Hair follicle dermal papilla cell (primary cell): ENCODE results near the gene EIF2B1. TPM values are rescaled to one million over a fixed set of nuclear protein-coding genes. Genes with fewer than 3 reads are reported as not detected.

Experiments
- small RNA-seq: library from RNA; depleted of rRNA; stranded (forward); fragments of <200 nt; gene quantifications from one replicate; pipeline ENCODE3, GENCODE V24; 2012
- total RNA-seq: library from RNA; depleted of rRNA; stranded (reverse); fragments of >200 nt; gene quantifications from 2 replicates; pipeline ENCODE4 v1.2.3, GENCODE V29; 2012

Gene EIF2B1
- 31.8 and 40.7 TPM in 2 replicates for total RNA-seq

GRCh38 chr12:123633379-123634141 lies at the start of gene EIF2B1, which contains the start of gene GTF2H3:
EIF2B1 (minus strand) TSS chr12:123633686; CDS start chr12:123633557, 129 bp downstream.
GTF2H3 (plus strand) TSS chr12:123633829; CDS start chr12:123633860, 31 bp downstream.

DNA sequence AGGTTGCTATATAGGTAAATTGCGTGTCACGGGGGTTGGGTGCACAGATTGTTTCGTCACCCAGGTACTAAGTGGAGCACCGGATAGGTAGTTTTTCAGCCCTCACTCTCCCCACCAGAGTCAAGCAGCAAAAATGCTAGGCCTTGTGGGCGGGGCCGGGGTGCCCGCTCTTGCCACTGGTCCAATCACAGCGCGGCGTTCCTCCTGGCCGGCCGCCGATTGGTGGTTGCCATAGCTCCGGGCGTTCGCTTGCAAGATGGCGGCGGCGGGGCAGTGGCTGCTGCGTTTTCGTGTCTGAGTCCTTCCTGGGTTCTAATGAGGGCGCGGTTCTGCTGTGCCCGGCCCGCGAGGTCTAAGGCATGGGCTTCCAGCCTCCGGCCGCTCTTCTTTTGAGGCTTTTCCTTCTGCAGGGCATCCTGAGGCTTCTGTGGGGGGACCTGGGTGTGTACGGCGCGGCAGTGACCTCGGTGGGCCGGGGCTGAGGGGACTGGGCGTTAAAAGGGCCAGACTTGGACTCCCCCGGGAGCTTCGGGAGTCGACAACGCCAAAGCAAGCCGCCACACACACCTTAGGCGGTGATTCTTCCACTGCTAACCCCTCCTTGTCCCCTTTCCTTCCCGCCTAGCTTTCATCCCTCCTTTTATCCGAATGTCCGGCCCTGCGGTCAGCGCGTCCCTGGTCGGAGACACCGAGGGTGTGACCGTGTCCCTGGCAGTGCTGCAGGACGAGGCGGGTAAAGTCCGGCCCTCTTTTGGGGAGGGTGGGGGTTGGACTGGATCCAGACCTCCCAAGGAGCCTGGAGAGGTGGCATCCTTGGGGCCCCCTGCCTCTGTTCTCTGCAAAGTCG lies 37.6 kb upstream of the EIF2B1 start, which contains the start of gene TCTN2:
Gene TCTN2, plus strand, starts transcription at position 232 of the 847 bp plus-strand sequence. Its CDS starts 128 bp downstream, at position 360.

DNA sequence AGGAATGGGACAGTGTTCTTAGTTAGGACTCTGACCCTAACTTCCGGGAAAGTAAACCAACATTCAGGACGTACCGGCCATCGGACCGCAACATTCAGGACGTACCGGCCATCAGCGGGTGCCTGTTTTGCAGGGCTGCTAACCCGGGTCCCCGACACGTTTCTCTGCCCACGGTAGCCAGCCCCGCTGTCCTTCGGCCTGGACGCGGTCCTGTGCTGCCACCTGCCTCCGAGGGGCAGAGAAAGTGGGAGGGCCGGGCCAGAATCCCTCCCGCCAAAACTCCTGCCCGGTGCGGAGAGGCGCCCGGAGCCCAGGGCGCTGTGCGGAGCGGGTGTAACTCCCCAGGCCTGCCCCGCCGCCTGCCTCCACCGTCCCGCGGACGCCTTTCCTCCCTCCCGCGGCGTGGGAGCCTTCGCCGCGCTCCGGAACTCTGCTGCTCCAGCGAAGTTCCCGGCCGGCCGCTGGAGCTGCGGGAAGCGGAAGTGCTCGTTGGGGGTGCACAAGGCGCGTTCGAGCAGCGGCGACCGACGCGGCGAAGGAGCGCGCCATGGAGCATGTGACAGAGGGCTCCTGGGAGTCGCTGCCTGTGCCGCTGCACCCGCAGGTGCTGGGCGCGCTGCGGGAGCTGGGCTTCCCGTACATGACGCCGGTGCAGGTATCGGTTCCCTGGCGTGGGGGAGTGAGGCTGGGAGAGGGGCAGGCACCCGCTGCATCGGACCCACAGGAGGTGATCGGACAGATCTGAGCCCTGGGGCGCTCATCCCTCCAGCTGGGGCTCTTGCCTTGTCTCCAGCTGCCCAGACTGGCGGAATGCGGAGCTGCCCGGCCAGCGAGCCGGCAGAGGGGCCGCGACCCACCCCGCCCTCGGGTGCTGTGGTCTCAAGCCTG lies 31.6 kb downstream of the EIF2B1 start, which contains the start of gene DDX55:
Gene DDX55, plus strand, starts transcription at position 498 of the 888 bp plus-strand sequence. Its CDS starts 50 bp downstream, at position 548.

Small RNA genes within 50 kb of the gene (small RNA-seq; reads per million reads assigned to genes)
- gene SNORA9B = 7.5 reads per million, percentile 86 among the genes with 10 or more reads in this experiment

Other genes with a start within 250 kb of the EIF2B1 start
- 44.1 and 51.1 TPM in 2 replicates for gene KMT5A, start 249.6 kb downstream of the EIF2B1 start, total RNA-seq
- 2.9 and 3.9 TPM in 2 replicates for gene RILPL2, start 197.0 kb downstream of the EIF2B1 start, total RNA-seq
- 8.9 and 12.3 TPM in 2 replicates for gene SNRNP35, start 175.5 kb downstream of the EIF2B1 start, total RNA-seq
- gene RILPL1, start 100.0 kb downstream of the EIF2B1 start, total RNA-seq = 15.2 and 16.6 TPM in 2 replicates
- gene TMED2, start 49.1 kb downstream of the EIF2B1 start, total RNA-seq = 334 and 372 TPM in 2 replicates
- 15.9 and 22.9 TPM in 2 replicates for gene DDX55, start 31.6 kb downstream of the EIF2B1 start, total RNA-seq
- 34.0 and 44.0 TPM in 2 replicates for gene GTF2H3, start 143 bp upstream of the EIF2B1 start, total RNA-seq
- 21.4 and 27.7 TPM in 2 replicates for gene TCTN2, start 37.4 kb upstream of the EIF2B1 start, total RNA-seq
- 26.6 and 40.7 TPM in 2 replicates for gene ATP6V0A2, start 78.7 kb upstream of the EIF2B1 start, total RNA-seq
- 0.36 and 0.81 TPM in 2 replicates for gene DNAH10, start 128.6 kb upstream of the EIF2B1 start, total RNA-seq